ENCODE data around the gene CD69. TPM values are rescaled to one million over a fixed set of nuclear protein-coding genes. Genes with fewer than 3 reads are reported as not detected.
"Not testable (repeated sequence)": the region's sequence is repeated elsewhere in the genome, so short reads cannot be mapped to it uniquely, and the experiment has no call there.

The CD69 gene
- polyA plus RNA-seq, 3 donors: 1.6 to 3.8 (median 2.2) TPM

- no peak for DNase-seq (ENCODE audit: low read depth in 3 of 3, low spot score in 2 of 3)
Observed at GRCh38 chr12:9724023-9724422, 36.7 kb downstream of the CD69 start.

GRCh38 chr12:9721394-9722092 lies 39.2 kb downstream of the CD69 start:
- no peak for DNase-seq (ENCODE audit: low read depth in 3 of 3, low spot score in 2 of 3)

DNA sequence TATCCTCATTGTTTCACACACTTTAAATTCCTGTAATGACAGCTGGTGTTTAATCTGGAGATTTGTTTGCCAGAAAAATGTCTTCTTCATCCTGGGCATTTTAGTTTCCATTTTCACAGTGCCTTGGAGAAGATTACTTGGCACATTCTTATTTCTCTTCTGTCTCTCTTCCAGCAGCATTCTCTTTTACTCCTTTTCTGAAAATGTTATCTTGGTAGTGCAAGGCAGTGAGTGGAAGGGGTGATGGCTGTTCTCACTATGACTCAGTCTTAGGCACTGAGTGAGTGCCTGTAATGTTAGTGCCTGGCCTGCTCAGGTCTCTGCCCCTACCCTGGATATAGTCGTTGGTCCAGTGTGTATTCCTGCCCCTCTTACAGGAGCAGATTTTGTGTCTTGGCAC lies 40.9 kb downstream of the CD69 start:
- no peak for DNase-seq (ENCODE audit: low read depth in 3 of 3, low spot score in 2 of 3)

DNA sequence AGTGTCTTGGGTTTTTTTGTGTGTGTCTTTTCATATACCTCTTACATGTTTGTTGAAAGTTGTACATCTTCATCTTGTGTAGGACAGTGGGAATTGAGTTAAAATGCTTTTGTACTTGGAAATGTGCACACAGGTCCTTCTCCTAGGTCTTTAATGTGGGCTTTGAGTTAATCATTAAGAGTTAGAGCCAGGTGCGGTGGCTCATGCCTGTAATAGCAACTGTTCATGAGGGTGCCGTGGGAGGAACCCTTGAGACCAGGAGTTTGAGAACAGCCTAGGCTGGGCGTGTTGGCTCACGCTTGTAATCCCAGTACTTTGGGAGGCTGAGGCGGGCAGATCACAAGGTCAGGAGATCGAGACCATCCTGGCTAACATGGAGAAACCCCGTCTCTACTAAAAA lies 41.7 kb downstream of the CD69 start:
- DNase-seq (ENCODE audit: low read depth in 3 of 3, low spot score in 2 of 3): no peak

GRCh38 chr12:9717070-9717925 lies 43.4 kb downstream of the CD69 start:
- DNase-seq (ENCODE audit: low read depth in 3 of 3, low spot score in 2 of 3): no peak

GRCh38 chr12:9713032-9713558 lies 47.6 kb downstream of the CD69 start:
- not testable (repeated sequence) for DNase-seq (ENCODE audit: low read depth in 3 of 3, low spot score in 2 of 3)

GRCh38 chr12:9711664-9712063 lies 49.0 kb downstream of the CD69 start:
- no peak for DNase-seq (ENCODE audit: low read depth in 3 of 3, low spot score in 2 of 3)

DNA sequence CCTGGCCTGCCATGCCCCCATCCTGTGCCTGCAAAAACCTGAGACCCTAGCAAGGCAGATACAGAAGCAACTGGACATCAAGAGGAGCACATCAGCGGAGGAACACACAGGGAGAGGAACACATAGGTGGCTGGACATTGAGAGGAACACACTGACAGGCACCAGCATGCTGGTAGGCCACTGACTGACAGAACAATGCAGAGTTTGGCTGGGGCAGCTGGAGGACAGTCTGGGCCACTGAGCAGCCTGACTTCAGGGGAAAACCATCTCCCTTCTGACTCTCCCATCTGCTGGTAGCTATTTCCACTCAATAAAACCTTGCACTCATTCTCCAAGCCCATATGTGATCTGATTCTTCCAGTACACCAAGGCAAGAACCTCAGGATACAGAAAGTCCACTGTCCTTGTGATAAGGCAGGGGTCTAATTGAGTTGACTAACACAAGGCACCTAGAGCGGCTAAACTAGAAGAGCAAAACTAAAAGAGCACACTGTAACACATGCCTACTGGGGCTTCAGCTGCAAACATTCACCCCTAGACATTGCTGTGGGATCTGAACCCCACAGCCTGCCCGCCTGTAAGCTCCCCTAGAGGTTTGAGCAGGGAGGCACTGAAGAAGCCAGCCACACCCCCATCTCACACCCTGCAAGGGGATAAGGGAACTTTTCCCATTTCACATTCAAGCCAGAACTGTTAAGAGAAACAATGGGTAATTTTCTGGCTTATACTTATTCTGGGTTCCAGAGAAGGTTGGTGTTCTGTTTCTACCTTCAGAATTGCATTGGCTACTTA lies 49.9 kb downstream of the CD69 start:
- no peak for DNase-seq (ENCODE audit: low read depth in 3 of 3, low spot score in 2 of 3)

- no peak for DNase-seq (ENCODE audit: low read depth in 3 of 3, low spot score in 2 of 3)
Observed at GRCh38 chr12:9708853-9709252, 51.8 kb downstream of the CD69 start.

DNA sequence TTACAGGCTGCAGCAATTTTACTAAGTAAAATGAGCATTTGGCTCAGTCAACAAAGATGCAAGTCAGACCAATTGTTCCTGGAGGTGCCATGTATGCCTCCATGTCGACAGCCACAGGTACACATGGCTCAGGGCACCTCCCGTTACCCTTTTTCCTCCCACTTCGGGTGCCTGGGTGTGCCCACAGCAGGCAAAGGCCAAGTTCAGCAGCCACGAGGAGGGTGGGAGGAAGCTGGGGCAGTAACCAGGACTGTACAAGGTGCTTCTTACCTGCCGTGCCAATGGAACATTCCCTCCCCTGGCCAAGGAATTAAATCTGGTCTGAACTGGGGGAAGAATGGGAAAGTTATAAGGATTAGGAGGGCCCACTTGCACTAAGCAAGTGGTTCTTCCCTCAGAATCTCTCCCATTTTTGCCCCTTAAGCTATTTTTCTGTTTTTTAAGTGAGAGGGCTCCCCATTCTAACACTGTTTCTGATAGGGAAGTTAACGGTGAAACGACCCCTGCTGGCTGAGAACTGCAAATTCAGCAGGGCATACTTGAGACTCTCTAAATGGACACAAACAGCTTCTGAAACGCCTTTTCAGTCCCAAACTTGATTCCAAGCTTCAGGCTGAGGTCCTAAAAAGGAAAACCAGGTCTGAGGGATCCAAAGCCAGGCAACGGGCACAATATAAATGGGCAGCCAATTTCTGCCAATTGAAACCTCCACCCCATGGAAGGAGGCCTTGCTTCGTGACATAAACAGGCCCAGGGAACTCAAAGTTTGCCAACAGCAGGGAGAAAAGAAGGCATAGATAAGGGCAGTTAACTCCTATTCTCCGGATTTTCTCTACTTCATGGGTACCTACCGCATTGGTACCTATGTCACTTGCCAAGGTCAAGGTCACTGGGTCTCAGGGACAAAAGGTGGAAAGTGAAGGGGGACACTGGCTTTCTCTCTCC lies 52.6 kb downstream of the CD69 start:
- no peak for DNase-seq (ENCODE audit: low read depth in 3 of 3, low spot score in 2 of 3)

GRCh38 chr12:9707356-9707755 lies 53.3 kb downstream of the CD69 start:
- DNase-seq (ENCODE audit: low read depth in 3 of 3, low spot score in 2 of 3): no peak

DNA sequence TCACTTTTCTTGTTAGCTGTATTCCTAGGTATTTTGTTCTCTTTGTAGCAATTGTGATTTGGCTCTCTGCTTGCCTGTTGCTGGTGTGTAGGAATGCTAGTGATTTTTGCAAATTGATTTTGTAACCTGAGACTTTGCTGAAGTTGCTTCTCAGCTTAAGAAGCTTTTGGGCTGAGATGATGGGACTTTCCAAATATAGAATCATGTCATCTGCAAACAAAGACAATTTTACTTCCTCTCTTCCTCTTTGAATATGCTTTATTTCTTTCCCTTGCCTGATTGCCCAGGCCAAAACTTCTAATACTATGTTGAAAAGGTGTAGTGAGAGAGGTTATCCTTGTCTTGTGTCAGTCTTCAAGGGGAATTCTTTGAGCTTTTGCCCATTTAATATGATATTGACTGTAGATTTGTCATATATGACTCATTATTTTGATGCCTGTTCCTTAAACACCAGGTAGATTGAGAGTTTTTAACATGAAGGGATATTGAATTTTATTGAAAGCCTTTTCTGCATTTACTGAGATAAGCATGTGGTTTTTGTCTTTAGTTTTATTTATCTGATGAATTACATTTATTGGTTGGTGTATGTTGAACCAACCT lies 54.5 kb downstream of the CD69 start:
- no peak for DNase-seq (ENCODE audit: low read depth in 3 of 3, low spot score in 2 of 3)

GRCh38 chr12:9704561-9704960 lies 56.1 kb downstream of the CD69 start:
- DNase-seq (ENCODE audit: low read depth in 3 of 3, low spot score in 2 of 3): not testable (repeated sequence)

Other genes with a start within 250 kb of the CD69 start
- 1 to 10 TPM; 4.4 to 6.2 (median 5.5) TPM for gene KLRB1, start 153.0 kb downstream of the CD69 start, polyA plus RNA-seq (ENCODE audit: insufficient read length in 3 of 3)
- gene CLEC2D, start 91.2 kb downstream of the CD69 start, polyA plus RNA-seq (ENCODE audit: insufficient read length in 3 of 3): 10 to 100 TPM in 2 of 3 donors, 1 to 10 TPM in 1; 9.9 to 14.3 (median 11.8) TPM
- gene CLECL1, start 27.8 kb downstream of the CD69 start, polyA plus RNA-seq (ENCODE audit: insufficient read length in 3 of 3): under 1 TPM in 2 of 3 donors, not detected in 1; 0.19 to 0.41 TPM
- gene KLRF1, start 66.6 kb upstream of the CD69 start, polyA plus RNA-seq (ENCODE audit: insufficient read length in 3 of 3): under 1 TPM; 0.55 to 0.78 (median 0.58) TPM
- 1 to 10 TPM; 3.5 to 4.8 (median 3.9) TPM for gene CLEC2B, start 108.5 kb upstream of the CD69 start, polyA plus RNA-seq (ENCODE audit: insufficient read length in 3 of 3)
- not detected for gene KLRF2, start 120.6 kb upstream of the CD69 start, polyA plus RNA-seq (ENCODE audit: insufficient read length in 3 of 3)
- not detected for gene CLEC2A, start 171.5 kb upstream of the CD69 start, polyA plus RNA-seq (ENCODE audit: insufficient read length in 3 of 3)
- gene CLEC12A, start 210.5 kb upstream of the CD69 start, polyA plus RNA-seq (ENCODE audit: insufficient read length in 3 of 3): 1 to 10 TPM in 2 of 3 donors, under 1 TPM in 1; 0.47 to 1.1 (median 1.0) TPM
- gene CLEC1B, start 238.2 kb upstream of the CD69 start, polyA plus RNA-seq (ENCODE audit: insufficient read length in 3 of 3): 1 to 10 TPM in 2 of 3 donors, under 1 TPM in 1; 0.87 to 2.9 (median 1.3) TPM
- gene CLEC12B, start 249.7 kb upstream of the CD69 start, polyA plus RNA-seq (ENCODE audit: insufficient read length in 3 of 3): under 1 TPM in 1 of 3 donors, not detected in 2; 0.19 TPM

Measured in right renal cortex interstitium (tissue), 3 donors.